B cell (primary cell): ENCODE results near the gene LTA4H.

Experiments used
- CTCF ChIP-seq: fragments of 200-600 bp; IDR thresholded peaks from one replicate; pipeline ENCODE4 v1.8.0; 2022; ENCODE audit warnings: antibody characterized with exemption, mild to moderate bottlenecking
- EZH2 ChIP-seq: IDR thresholded peaks from 2 replicates; pipeline ENCODE4 v1.6.1; 2012; ENCODE audit warnings: borderline replicate concordance, low read depth, mild to moderate bottlenecking, moderate library complexity, low read length; ENCODE audit not compliant: insufficient read depth, poor library complexity, severe bottlenecking

- no peak for TF ChIP-seq CTCF
- TF ChIP-seq EZH2: no peak
These were observed 45.8 kb downstream of the LTA4H start for GRCh38 chr12:95989504-95990123.
